DND-41 (cell line): ENCODE results near the gene CEBPE.

Experiments
- ATAC-seq: fragments of 200-7000 bp; cut with Tn5 transposase; 3 replicates; pipeline ENCODE4 v1.9.1; 2021; ENCODE audit warnings: low read depth; ENCODE audit not compliant: insufficient read depth
- DNase-seq: peaks from one replicate; pipeline ENCODE4 v3.0.0-alpha.2; 2020
- H2AFZ ChIP-seq: 2 replicates; pipeline ENCODE4 v1.6.0; 2012; ENCODE audit warnings: low read depth, low read length
- H3K27ac ChIP-seq: 2 replicates; pipeline ENCODE4 v1.5.1; 2012; ENCODE audit warnings: low read length, inconsistent platforms
- H3K27me3 ChIP-seq: fragments of 200-600 bp; sonication (generic); 2 replicates; pipeline ENCODE4 v1.6.0; 2012; ENCODE audit warnings: low read length, mild to moderate bottlenecking, inconsistent platforms; ENCODE audit not compliant: insufficient read depth, poor library complexity
- H3K36me3 ChIP-seq: 2 replicates; pipeline ENCODE4 v1.5.1; 2012; ENCODE audit warnings: low read length, inconsistent platforms; ENCODE audit not compliant: insufficient read depth
- H3K4me1 ChIP-seq: 2 replicates; pipeline ENCODE4 v1.5.1; 2012; ENCODE audit warnings: mild to moderate bottlenecking, low read length; ENCODE audit not compliant: insufficient read depth
- H3K4me2 ChIP-seq: 2 replicates; pipeline ENCODE4 v1.6.0; 2012; ENCODE audit warnings: mild to moderate bottlenecking, moderate library complexity, low read length, inconsistent platforms; ENCODE audit not compliant: insufficient read depth
- H3K4me3 ChIP-seq, 2 experiments: fragments of 200-600 bp in 1 of 2; shearing (Covaris generic) in 1 of 2; 2 replicates each; pipeline ENCODE4 v1.5.1; 2012 to 2016; ENCODE audit warnings: inconsistent platforms in 2 of 2, low read length in 2 of 2, mild to moderate bottlenecking in 2 of 2, low read depth in 1 of 2, moderate library complexity in 1 of 2
- H3K79me2 ChIP-seq: 2 replicates; pipeline ENCODE4 v1.6.0; 2012; ENCODE audit warnings: low read length, inconsistent platforms; ENCODE audit not compliant: insufficient read depth
- H3K9ac ChIP-seq: 2 replicates; pipeline ENCODE4 v1.6.0; 2012; ENCODE audit warnings: low read depth, mild to moderate bottlenecking, inconsistent platforms, low read length, moderate library complexity
- H3K9me3 ChIP-seq: 2 replicates; pipeline ENCODE4 v1.5.1; 2012; ENCODE audit warnings: low read length, moderate library complexity, mild to moderate bottlenecking, inconsistent platforms; ENCODE audit not compliant: insufficient read depth, severe bottlenecking
- H4K20me1 ChIP-seq: 2 replicates; pipeline ENCODE4 v1.6.0; 2012; ENCODE audit warnings: low read length; ENCODE audit not compliant: insufficient read depth
- CTCF ChIP-seq: IDR thresholded peaks from 2 replicates; pipeline ENCODE4 v1.5.1; 2012; ENCODE audit warnings: borderline replicate concordance, low read length, moderate library complexity, mild to moderate bottlenecking; ENCODE audit not compliant: poor library complexity, severe bottlenecking; ENCODE audit errors: extremely low read depth
- EZH2 ChIP-seq: IDR thresholded peaks from 3 replicates; pipeline ENCODE4 v1.6.1; 2012; ENCODE audit warnings: borderline replicate concordance, low read depth, mild to moderate bottlenecking, moderate library complexity, low read length, inconsistent platforms; ENCODE audit not compliant: severe bottlenecking

The CEBPE gene

GRCh38 chr14:23118506-23119362 lies at the start of gene CEBPE:
TSS of gene CEBPE (minus strand) at chr14:23119255. CDS start at chr14:23119091, 164 bp downstream.
- H3K9me3 ChIP-seq: no peaks in the 10 kb centered on the region
- no peaks in the 10 kb centered on the region for H3K79me2 ChIP-seq
- no peak within 1 kb of the TSS; the same call in 1 of the 2 replicates for H2AFZ ChIP-seq
- TF ChIP-seq EZH2: no peak
- TF ChIP-seq CTCF: no peak
- H3K4me2 ChIP-seq: no peak within 1 kb of the TSS
- H4K20me1 ChIP-seq: no peaks in the 10 kb centered on the region; the same call in 1 of the 2 replicates
- no peaks in the 10 kb centered on the region for H3K36me3 ChIP-seq
- H3K27me3 ChIP-seq: peaks cover 30% of the 10 kb centered on the region
- ATAC-seq (no peak), DNase-seq (no peak)
- no peak within 1 kb of the TSS for H3K27ac ChIP-seq
- no peak within 1 kb of the TSS for H3K9ac ChIP-seq
- H3K4me1 ChIP-seq: peaks cover 5% of the 10 kb centered on the region; the same call in 1 of the 2 replicates
- no peak within 1 kb of the TSS for H3K4me3 ChIP-seq

GRCh38 chr14:23168246-23168645 lies 49.2 kb upstream of the CEBPE start:
- H3K27ac ChIP-seq: no peak overlapping the region

GRCh38 chr14:23167116-23167847 lies 48.2 kb upstream of the CEBPE start:
- Histone ChIP-seq H3K79me2 (no peaks in the 10 kb centered on the region), H3K9me3 (no peaks in the 10 kb centered on the region), H3K9ac (no peak overlapping the region), H3K4me3 (no peak overlapping the region), H3K36me3 (no peaks in the 10 kb centered on the region), H3K4me2 (no peak overlapping the region), H4K20me1 (no peaks in the 10 kb centered on the region), H3K4me1 (no peaks in the 10 kb centered on the region), H2AFZ (no peak overlapping the region), H3K27ac (no peak overlapping the region), H3K27me3 (peaks cover 46% of the 10 kb centered on the region)
- DNase-seq: no peak
- TF ChIP-seq CTCF (no peak), EZH2 (no peak)
- ATAC-seq: no peak

More at GRCh38 chr14:23168246-23168645, 49.2 kb upstream of the CEBPE start:
- H3K9ac ChIP-seq: no peak overlapping the region
- H3K9me3 ChIP-seq: no peaks in the 10 kb centered on the region
- no peak overlapping the region for H2AFZ ChIP-seq
- H3K79me2 ChIP-seq: no peaks in the 10 kb centered on the region
- H3K36me3 ChIP-seq: no peaks in the 10 kb centered on the region
- no peaks in the 10 kb centered on the region for H3K4me1 ChIP-seq
- TF ChIP-seq CTCF: no peak
- TF ChIP-seq EZH2: no peak
- H3K4me2 ChIP-seq: no peak overlapping the region
- no peaks in the 10 kb centered on the region for H4K20me1 ChIP-seq
- peaks cover 48% of the 10 kb centered on the region for H3K27me3 ChIP-seq
- ATAC-seq (no peak), DNase-seq (no peak)
- no peak overlapping the region for H3K4me3 ChIP-seq
